ENCODE data around the gene PLA2G3.

Gene PLA2G3

DNA sequence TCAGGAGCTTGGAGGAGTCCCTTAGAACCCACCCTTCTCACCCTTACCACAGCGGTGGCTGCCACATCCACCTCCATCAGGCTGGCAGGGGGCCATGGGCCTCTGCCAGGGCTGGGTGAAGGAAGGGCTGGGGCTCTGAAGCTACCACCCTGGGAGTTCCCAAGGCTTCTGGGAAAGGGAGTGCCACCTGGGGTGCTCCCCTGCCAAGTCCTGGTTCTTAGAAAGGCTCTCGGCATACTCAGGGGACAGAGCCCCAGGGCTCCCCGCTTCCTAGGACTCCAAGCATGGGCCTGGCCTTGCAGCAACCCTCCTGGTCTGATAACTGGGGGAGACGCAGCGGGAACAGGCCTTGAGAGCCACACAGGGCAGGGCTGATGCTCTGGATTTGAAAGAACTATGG lies 438 bp upstream of the PLA2G3 start:
- no peak overlapping the region for H3K27ac ChIP-seq (ENCODE audit: insufficient read depth in 1 of 2, low read depth in 1 of 2, low read length in 2 of 2, poor library complexity in 1 of 2, severe bottlenecking in 2 of 2)
- H3K4me3 ChIP-seq (ENCODE audit: control insufficient read depth in 1 of 7, extremely low read depth in 1 of 7, insufficient read depth in 4 of 7, low read depth in 2 of 7, low read length in 6 of 7) = no peak overlapping the region
- no peaks in the 10 kb centered on the region for H3K36me3 ChIP-seq (ENCODE audit: control insufficient read depth in 4 of 4, insufficient read depth in 4 of 4, low read length in 3 of 4)
- DNase-seq = no peak
- 84% methylated on average over 5 of the region's 5 CpGs for WGBS (ENCODE audit: insufficient coverage)
- no peaks in the 10 kb centered on the region for H3K27me3 ChIP-seq (replicated peaks in 2 of 5; ENCODE audit: control insufficient read depth in 4 of 5, insufficient read depth in 5 of 5, low read length in 4 of 5)
- POLR2A ChIA-PET = no interaction called here
- CTCF ChIA-PET = interaction anchor here (0.6 to 0.7 kb wide), 2 partner anchors 9 to 221 kb away, joined by 3 read pairs; no protein-coding TSS in a partner anchor
- H3K9me3 ChIP-seq (ENCODE audit: control extremely low read depth in 1 of 5, control insufficient read depth in 4 of 5, insufficient read depth in 2 of 5, low read depth in 1 of 5, low read length in 4 of 5) = peaks cover 0 to 2% (median 0%) of the 10 kb centered on the region in 5 experiments
- peaks cover 0 to 6% (median under 1%) of the 10 kb centered on the region in 4 experiments for H3K4me1 ChIP-seq (ENCODE audit: control extremely low read depth in 1 of 4, control insufficient read depth in 4 of 4, insufficient read depth in 4 of 4, low read length in 3 of 4)

DNA sequence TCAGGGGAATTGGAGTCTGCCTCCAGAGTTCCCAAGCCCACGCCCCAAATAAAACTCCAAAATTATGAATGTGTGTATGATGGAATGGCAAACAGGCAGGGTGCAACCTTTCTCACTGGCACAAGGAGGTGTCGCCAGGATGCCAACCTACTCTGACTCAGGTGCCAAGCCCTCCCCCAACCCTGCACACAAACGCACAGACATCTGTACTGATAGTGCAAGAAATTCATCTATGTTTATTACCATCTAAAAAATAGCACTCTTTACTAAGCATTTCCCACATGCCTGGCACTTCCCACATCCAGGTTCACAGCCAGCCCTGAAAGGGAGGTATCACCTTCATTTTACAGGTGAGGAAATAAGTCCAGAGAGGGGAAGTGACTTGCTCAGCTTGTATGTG lies 1.2 kb downstream of the PLA2G3 start:
- no peak overlapping the region for H3K27ac ChIP-seq (ENCODE audit: insufficient read depth in 1 of 2, low read depth in 1 of 2, low read length in 2 of 2, poor library complexity in 1 of 2, severe bottlenecking in 2 of 2)
- H3K4me1 ChIP-seq (ENCODE audit: control extremely low read depth in 1 of 4, control insufficient read depth in 4 of 4, insufficient read depth in 4 of 4, low read length in 3 of 4) = peaks cover 0 to 6% (median under 1%) of the 10 kb centered on the region in 4 experiments
- H3K4me3 ChIP-seq (ENCODE audit: control insufficient read depth in 1 of 7, extremely low read depth in 1 of 7, insufficient read depth in 4 of 7, low read depth in 2 of 7, low read length in 6 of 7) = no peak overlapping the region
- WGBS (ENCODE audit: insufficient coverage) = 100% methylated on average over 2 of the region's 3 CpGs
- POLR2A ChIA-PET = no interaction called here
- no peaks in the 10 kb centered on the region for H3K27me3 ChIP-seq (replicated peaks in 2 of 5; ENCODE audit: control insufficient read depth in 4 of 5, insufficient read depth in 5 of 5, low read length in 4 of 5)
- H3K36me3 ChIP-seq (ENCODE audit: control insufficient read depth in 4 of 4, insufficient read depth in 4 of 4, low read length in 3 of 4) = no peaks in the 10 kb centered on the region
- no peak for DNase-seq
- H3K9me3 ChIP-seq (ENCODE audit: control extremely low read depth in 1 of 5, control insufficient read depth in 4 of 5, insufficient read depth in 2 of 5, low read depth in 1 of 5, low read length in 4 of 5) = no peaks in the 10 kb centered on the region
- CTCF ChIA-PET = no interaction called here

DNA sequence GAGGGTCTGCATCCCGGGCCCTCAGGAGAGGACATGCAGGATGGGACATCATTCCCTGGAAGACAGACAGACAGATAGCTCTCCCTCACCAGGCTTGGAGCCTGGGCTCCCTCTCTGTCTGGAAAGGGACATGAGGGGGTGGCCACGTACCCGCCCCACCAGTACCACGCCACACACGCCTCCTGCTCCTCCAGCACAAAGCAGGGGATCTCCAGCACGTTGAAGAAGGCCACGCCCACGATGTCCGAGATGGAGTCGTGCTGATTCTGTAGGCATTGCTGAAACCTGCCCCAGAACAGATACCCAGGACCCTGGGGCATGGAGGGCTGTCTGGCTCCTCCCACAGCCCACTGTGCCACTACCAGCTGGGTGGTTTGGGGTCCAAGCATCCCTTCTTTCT lies 2.2 kb downstream of the PLA2G3 start:
- no peak overlapping the region for H3K4me3 ChIP-seq (ENCODE audit: control insufficient read depth in 1 of 7, extremely low read depth in 1 of 7, insufficient read depth in 4 of 7, low read depth in 2 of 7, low read length in 6 of 7)
- no peak for DNase-seq
- peaks cover 0 to 6% (median under 1%) of the 10 kb centered on the region in 4 experiments for H3K4me1 ChIP-seq (ENCODE audit: control extremely low read depth in 1 of 4, control insufficient read depth in 4 of 4, insufficient read depth in 4 of 4, low read length in 3 of 4)
- ChIA-PET CTCF (interaction anchor here (0.9 kb wide), 1 partner anchor 10 kb away, joined by 3 read pairs; no protein-coding TSS in a partner anchor), POLR2A (no interaction called here)
- no peak overlapping the region for H3K27ac ChIP-seq (ENCODE audit: insufficient read depth in 1 of 2, low read depth in 1 of 2, low read length in 2 of 2, poor library complexity in 1 of 2, severe bottlenecking in 2 of 2)
- WGBS (ENCODE audit: insufficient coverage) = 89% methylated on average over 10 of the region's 10 CpGs
- no peaks in the 10 kb centered on the region for H3K27me3 ChIP-seq (replicated peaks in 2 of 5; ENCODE audit: control insufficient read depth in 4 of 5, insufficient read depth in 5 of 5, low read length in 4 of 5)
- no peaks in the 10 kb centered on the region for H3K36me3 ChIP-seq (ENCODE audit: control insufficient read depth in 4 of 4, insufficient read depth in 4 of 4, low read length in 3 of 4)
- no peaks in the 10 kb centered on the region for H3K9me3 ChIP-seq (ENCODE audit: control extremely low read depth in 1 of 5, control insufficient read depth in 4 of 5, insufficient read depth in 2 of 5, low read depth in 1 of 5, low read length in 4 of 5)

DNA sequence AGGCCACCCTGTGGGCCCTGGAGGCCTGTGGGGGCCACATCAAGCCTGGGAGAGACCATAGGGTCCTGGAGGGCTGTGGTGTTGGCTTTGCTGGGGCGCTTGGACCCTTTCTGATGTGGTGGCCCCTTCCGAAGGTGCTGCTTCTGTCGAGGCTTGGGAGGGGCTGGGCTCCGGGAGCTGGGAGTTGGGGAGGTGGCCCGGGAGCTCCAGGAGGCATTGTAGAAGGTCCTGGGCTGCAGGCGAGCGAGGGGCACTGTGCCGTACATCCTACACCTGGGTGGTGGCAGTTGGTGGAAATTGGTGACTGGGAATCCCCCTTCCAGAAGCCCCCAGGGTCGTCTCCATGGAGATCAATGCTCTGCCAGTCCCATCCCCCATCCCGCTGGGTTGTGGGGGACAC lies 2.6 kb downstream of the PLA2G3 start:
- DNase-seq = no peak
- 59% methylated on average over 2 of the region's 10 CpGs for WGBS (ENCODE audit: insufficient coverage)
- ChIA-PET CTCF (interaction anchor here (0.9 kb wide), 1 partner anchor 10 kb away, joined by 3 read pairs; no protein-coding TSS in a partner anchor), POLR2A (no interaction called here)
- H3K4me1 ChIP-seq (ENCODE audit: control extremely low read depth in 1 of 4, control insufficient read depth in 4 of 4, insufficient read depth in 4 of 4, low read length in 3 of 4) = peaks cover 0 to 6% (median under 1%) of the 10 kb centered on the region in 4 experiments
- H3K36me3 ChIP-seq (ENCODE audit: control insufficient read depth in 4 of 4, insufficient read depth in 4 of 4, low read length in 3 of 4) = no peaks in the 10 kb centered on the region
- H3K27ac ChIP-seq (ENCODE audit: insufficient read depth in 1 of 2, low read depth in 1 of 2, low read length in 2 of 2, poor library complexity in 1 of 2, severe bottlenecking in 2 of 2) = no peak overlapping the region
- no peaks in the 10 kb centered on the region for H3K9me3 ChIP-seq (ENCODE audit: control extremely low read depth in 1 of 5, control insufficient read depth in 4 of 5, insufficient read depth in 2 of 5, low read depth in 1 of 5, low read length in 4 of 5)
- no peak overlapping the region for H3K4me3 ChIP-seq (ENCODE audit: control insufficient read depth in 1 of 7, extremely low read depth in 1 of 7, insufficient read depth in 4 of 7, low read depth in 2 of 7, low read length in 6 of 7)
- H3K27me3 ChIP-seq (replicated peaks in 2 of 5; ENCODE audit: control insufficient read depth in 4 of 5, insufficient read depth in 5 of 5, low read length in 4 of 5) = no peaks in the 10 kb centered on the region

DNA sequence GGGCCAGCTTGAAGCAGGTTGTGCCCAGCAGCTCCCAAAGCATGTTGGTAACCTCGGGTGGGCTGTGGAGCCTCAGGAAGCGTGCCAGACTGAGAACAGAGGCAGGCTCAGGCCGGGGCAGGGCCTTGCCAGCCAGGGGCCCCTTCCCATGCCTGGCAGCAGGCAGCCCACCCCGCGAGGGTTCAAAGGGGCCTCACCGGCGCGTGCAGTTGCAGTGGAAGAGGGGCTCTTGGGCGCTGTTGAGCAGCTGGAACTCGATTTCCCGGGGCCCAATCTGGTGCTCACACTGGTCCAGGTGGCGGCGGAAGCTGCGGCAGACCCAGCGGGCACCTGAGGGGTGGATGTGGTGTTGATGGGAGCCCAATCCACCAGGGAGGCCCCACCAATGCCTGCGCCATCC lies 3.6 kb downstream of the PLA2G3 start:
- ChIA-PET POLR2A (no interaction called here), CTCF (no interaction called here)
- peaks cover 0 to 6% (median under 1%) of the 10 kb centered on the region in 4 experiments for H3K4me1 ChIP-seq (ENCODE audit: control extremely low read depth in 1 of 4, control insufficient read depth in 4 of 4, insufficient read depth in 4 of 4, low read length in 3 of 4)
- no peaks in the 10 kb centered on the region for H3K27me3 ChIP-seq (replicated peaks in 2 of 5; ENCODE audit: control insufficient read depth in 4 of 5, insufficient read depth in 5 of 5, low read length in 4 of 5)
- no peak for DNase-seq
- no peaks in the 10 kb centered on the region for H3K9me3 ChIP-seq (ENCODE audit: control extremely low read depth in 1 of 5, control insufficient read depth in 4 of 5, insufficient read depth in 2 of 5, low read depth in 1 of 5, low read length in 4 of 5)
- H3K36me3 ChIP-seq (ENCODE audit: control insufficient read depth in 4 of 4, insufficient read depth in 4 of 4, low read length in 3 of 4) = no peaks in the 10 kb centered on the region
- no peak overlapping the region for H3K4me3 ChIP-seq (ENCODE audit: control insufficient read depth in 1 of 7, extremely low read depth in 1 of 7, insufficient read depth in 4 of 7, low read depth in 2 of 7, low read length in 6 of 7)
- 97% methylated on average over 13 of the region's 16 CpGs for WGBS (ENCODE audit: insufficient coverage)
- no peak overlapping the region for H3K27ac ChIP-seq (ENCODE audit: insufficient read depth in 1 of 2, low read depth in 1 of 2, low read length in 2 of 2, poor library complexity in 1 of 2, severe bottlenecking in 2 of 2)

DNA sequence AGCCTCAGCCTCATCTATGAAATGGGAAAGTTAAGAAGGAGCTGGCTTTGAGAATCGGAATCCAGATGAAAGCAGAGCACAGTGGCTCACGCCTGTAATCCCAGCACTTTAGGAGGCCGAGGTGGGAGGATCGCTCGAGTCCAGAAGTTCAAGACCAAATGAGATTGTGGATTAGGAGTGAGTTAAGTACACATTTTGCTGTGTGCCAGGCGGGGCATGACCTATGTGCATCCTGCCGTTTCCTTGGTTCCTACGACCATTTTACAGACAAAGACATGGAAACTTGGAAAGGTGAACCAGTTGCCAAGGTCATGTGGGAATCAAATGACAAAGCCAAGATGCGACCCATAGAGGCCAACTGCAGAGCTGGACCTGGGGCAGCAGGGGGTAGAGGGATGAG lies 4.2 kb downstream of the PLA2G3 start:
- POLR2A ChIA-PET = no interaction called here
- peaks cover 0 to 6% (median under 1%) of the 10 kb centered on the region in 4 experiments for H3K4me1 ChIP-seq (ENCODE audit: control extremely low read depth in 1 of 4, control insufficient read depth in 4 of 4, insufficient read depth in 4 of 4, low read length in 3 of 4)
- no peaks in the 10 kb centered on the region for H3K9me3 ChIP-seq (ENCODE audit: control extremely low read depth in 1 of 5, control insufficient read depth in 4 of 5, insufficient read depth in 2 of 5, low read depth in 1 of 5, low read length in 4 of 5)
- DNase-seq = no peak
- no peaks in the 10 kb centered on the region for H3K27me3 ChIP-seq (replicated peaks in 2 of 5; ENCODE audit: control insufficient read depth in 4 of 5, insufficient read depth in 5 of 5, low read length in 4 of 5)
- 94% methylated on average over 9 of the region's 9 CpGs for WGBS (ENCODE audit: insufficient coverage)
- CTCF ChIA-PET = interaction anchor here (1.0 to 1.4 kb wide), 2 partner anchors 8 to 19 kb away, joined by 3 read pairs; no protein-coding TSS in a partner anchor
- H3K36me3 ChIP-seq (ENCODE audit: control insufficient read depth in 4 of 4, insufficient read depth in 4 of 4, low read length in 3 of 4) = no peaks in the 10 kb centered on the region
- no peak overlapping the region for H3K4me3 ChIP-seq (ENCODE audit: control insufficient read depth in 1 of 7, extremely low read depth in 1 of 7, insufficient read depth in 4 of 7, low read depth in 2 of 7, low read length in 6 of 7)
- no peak overlapping the region for H3K27ac ChIP-seq (ENCODE audit: insufficient read depth in 1 of 2, low read depth in 1 of 2, low read length in 2 of 2, poor library complexity in 1 of 2, severe bottlenecking in 2 of 2)

DNA sequence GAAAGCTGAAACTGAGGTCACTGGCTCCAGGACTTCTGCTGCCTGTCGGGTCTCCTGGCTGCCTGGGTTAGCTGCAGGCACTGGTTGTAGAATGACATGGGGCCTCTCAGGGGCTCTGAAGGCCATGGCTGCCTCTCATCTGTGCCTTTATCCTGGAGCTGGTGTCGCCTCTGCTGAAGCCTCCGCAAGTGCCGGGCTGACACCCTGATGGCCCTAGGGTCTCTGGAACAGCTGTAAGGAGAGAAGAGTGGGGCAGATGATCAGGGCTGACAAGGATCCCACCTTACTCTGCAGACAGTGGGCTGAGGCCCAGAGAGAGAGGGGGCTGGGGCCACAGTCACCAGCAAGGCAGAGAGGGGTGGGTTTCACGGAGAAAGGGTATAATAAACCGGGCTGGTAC lies 4.6 kb downstream of the PLA2G3 start:
- POLR2A ChIA-PET = no interaction called here
- H3K36me3 ChIP-seq (ENCODE audit: control insufficient read depth in 4 of 4, insufficient read depth in 4 of 4, low read length in 3 of 4) = no peaks in the 10 kb centered on the region
- no peak for DNase-seq
- H3K27me3 ChIP-seq (replicated peaks in 2 of 5; ENCODE audit: control insufficient read depth in 4 of 5, insufficient read depth in 5 of 5, low read length in 4 of 5) = no peaks in the 10 kb centered on the region
- H3K27ac ChIP-seq (ENCODE audit: insufficient read depth in 1 of 2, low read depth in 1 of 2, low read length in 2 of 2, poor library complexity in 1 of 2, severe bottlenecking in 2 of 2) = no peak overlapping the region
- no peak overlapping the region for H3K4me3 ChIP-seq (ENCODE audit: control insufficient read depth in 1 of 7, extremely low read depth in 1 of 7, insufficient read depth in 4 of 7, low read depth in 2 of 7, low read length in 6 of 7)
- no peaks in the 10 kb centered on the region for H3K9me3 ChIP-seq (ENCODE audit: control extremely low read depth in 1 of 5, control insufficient read depth in 4 of 5, insufficient read depth in 2 of 5, low read depth in 1 of 5, low read length in 4 of 5)
- H3K4me1 ChIP-seq (ENCODE audit: control extremely low read depth in 1 of 4, control insufficient read depth in 4 of 4, insufficient read depth in 4 of 4, low read length in 3 of 4) = peaks cover 0 to 3% (median under 1%) of the 10 kb centered on the region in 4 experiments
- WGBS (ENCODE audit: insufficient coverage) = 98% methylated on average over 6 of the region's 6 CpGs
- CTCF ChIA-PET = interaction anchor here (1.0 to 1.4 kb wide), 2 partner anchors 8 to 19 kb away, joined by 3 read pairs; no protein-coding TSS in a partner anchor
